GM12875 (cell line): ENCODE results near the gene PGAP6.

Experiments
- H3K4me3 ChIP-seq: one replicate; pipeline ENCODE4 v1.5.1; 2011; ENCODE audit warnings: low read depth, low read length, control low read depth
- TF ChIP-seq, protein P1 (sequence below): IDR thresholded peaks from 2 replicates; pipeline ENCODE4 v1.5.1; 2011; ENCODE audit warnings: low read depth, mild to moderate bottlenecking, control low read depth, inconsistent platforms, low read length, moderate library complexity, borderline replicate concordance; ENCODE audit not compliant: insufficient read depth

The PGAP6 gene

DNA sequence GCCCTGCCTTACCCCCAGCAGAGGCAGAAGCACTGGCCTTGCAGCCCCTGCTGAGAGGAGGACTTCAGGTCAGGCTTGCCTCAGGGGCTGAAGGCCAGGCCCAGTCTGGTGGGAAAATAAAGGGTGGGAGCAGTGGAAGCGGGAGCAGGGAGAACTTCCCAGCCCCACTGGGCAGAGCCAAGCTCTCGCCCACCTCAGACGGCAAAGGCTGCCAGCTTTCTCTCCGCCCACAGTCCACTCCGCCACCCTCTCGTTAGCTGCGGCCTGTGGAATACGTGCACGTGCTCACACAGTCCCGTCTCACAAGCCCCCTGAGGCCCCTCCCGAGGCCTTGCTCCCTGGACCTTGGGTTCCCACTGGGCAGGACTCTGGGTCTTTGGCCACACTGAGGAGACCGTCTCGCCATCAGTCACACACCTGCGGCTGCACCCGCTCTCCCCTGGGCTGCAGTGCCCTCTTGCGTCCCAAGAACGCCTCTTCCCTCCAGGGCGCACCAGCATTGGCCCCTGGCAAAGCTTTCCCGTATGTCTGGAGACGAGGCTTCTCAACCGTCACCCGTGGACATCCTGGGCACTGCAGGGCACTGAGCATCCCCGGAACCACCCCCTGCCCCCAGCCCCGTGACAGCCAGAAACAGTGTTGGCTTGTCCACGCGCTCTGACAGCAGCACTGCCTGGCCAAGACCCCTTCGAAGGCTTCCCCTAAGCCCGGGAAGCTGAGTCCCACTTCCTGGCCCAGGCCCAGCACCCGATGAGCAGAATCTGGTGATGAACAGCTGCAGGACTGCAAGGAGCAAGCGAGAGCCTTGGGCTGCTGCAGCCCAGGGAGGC is 19.7 kb downstream of the PGAP6 start:
- no peak overlapping the region for H3K4me3 ChIP-seq
- TF ChIP-seq, protein P1, sequence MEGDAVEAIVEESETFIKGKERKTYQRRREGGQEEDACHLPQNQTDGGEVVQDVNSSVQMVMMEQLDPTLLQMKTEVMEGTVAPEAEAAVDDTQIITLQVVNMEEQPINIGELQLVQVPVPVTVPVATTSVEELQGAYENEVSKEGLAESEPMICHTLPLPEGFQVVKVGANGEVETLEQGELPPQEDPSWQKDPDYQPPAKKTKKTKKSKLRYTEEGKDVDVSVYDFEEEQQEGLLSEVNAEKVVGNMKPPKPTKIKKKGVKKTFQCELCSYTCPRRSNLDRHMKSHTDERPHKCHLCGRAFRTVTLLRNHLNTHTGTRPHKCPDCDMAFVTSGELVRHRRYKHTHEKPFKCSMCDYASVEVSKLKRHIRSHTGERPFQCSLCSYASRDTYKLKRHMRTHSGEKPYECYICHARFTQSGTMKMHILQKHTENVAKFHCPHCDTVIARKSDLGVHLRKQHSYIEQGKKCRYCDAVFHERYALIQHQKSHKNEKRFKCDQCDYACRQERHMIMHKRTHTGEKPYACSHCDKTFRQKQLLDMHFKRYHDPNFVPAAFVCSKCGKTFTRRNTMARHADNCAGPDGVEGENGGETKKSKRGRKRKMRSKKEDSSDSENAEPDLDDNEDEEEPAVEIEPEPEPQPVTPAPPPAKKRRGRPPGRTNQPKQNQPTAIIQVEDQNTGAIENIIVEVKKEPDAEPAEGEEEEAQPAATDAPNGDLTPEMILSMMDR, result peak; percentile 91

- no peak overlapping the region for H3K4me3 ChIP-seq
- TF ChIP-seq, protein P1, result no peak
These were observed 20.4 kb downstream of the PGAP6 start for GRCh38 chr16:361341-361871.

DNA sequence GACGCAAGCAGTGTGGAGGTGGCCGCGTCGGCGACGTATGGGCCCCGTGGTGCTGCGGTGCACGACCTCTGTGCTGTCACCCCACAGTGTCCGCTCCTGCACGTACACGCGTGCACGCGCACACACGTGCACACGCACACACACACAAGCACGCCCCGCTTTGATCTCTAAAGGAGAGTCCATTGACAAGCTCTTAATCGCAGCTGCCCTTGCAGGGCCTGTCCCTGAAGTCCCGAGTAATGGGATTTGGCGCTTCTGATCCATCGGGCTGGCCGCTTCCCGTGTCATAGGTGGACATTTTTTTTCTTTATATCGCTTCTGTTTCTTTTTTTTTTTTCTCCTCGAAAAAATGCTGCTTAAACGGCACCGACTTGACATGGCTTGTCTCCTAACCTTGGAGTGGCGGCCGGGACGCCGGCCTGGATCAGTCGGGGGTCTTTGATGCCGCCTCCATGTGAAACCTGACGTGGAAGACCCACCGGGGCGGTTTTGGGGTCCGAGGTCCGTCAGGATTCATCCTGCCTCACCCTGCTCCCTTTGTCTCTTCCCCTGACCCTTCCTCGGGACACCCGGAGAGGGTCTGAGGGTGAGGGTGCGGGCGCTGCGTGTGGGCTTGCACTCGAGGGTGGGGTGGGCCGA is 21.0 kb downstream of the PGAP6 start:
- TF ChIP-seq, protein P1, result no peak

GRCh38 chr16:359871-360697 is 21.7 kb downstream of the PGAP6 start:
- TF ChIP-seq, protein P1, result no peak
- no peak overlapping the region for H3K4me3 ChIP-seq

More for the DNA sequence above, 21.0 kb downstream of the PGAP6 start:
- no peak overlapping the region for H3K4me3 ChIP-seq

DNA sequence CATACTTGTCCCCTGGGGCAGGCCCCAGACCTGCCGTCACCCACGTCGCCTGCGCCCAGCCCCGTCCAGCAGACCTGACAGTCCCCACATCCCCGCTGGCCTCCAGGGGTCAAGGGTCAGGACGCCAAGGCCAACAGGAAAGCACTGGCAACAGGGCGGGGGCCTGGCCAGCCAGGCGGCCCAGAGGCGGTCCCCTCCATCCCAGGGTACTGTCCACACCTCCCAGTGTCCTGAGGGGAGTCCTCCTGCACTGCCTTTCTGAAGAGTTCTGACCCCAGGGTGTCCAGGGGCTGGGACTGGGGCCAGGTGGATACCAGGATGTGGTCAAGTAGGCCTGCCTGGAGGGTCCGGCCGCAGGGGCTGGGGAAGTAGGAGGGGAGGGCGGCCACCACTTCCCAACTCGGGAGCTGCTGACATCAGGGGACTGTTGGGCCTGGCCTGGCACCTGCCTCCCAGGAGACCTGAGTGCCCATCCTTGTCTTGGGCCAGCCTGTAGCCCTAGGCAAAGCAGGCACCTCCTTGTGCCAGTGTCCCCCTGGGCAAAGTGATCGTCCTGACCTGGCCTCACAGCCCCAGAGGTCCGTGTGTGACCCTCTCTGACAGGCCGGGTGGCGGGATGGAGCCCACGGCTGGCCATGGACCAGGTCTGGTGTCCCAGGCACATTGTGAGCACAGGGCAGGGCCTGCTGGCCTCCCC is 22.6 kb downstream of the PGAP6 start:
- H3K4me3 ChIP-seq, result no peak overlapping the region
- TF ChIP-seq, protein P1, result no peak

DNA sequence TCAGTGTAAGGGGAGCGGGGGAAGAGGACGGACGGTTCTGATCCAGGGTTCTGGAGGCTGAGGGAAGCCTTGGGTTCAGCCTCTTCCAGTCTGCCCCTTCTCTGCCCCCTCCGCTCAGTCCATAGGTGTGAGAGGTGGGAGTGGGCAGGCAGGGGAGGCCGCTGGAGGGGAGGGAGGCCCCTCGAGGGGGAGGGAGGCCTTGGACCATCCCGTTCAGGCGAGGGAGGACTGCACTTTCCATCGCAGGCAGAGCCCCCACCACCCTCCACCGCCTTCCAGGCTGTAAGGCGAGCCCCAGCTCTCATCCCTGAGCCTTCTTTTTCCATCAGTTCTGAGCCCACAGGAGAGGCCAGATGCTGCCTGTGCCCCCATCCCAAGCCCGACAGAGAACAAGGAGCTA is 25.0 kb downstream of the PGAP6 start:
- TF ChIP-seq, protein P1, result no peak
- H3K4me3 ChIP-seq, result no peak overlapping the region
